Activated CD4-positive, alpha-beta T cell treated with anti-CD3 and anti-CD28 coated beads, Interleukin-2, amount 10 ng/mL, durations not matched to agents 7 days and 5 days (primary cell): ENCODE measurements around the gene TMEM121B. TPM values are rescaled to one million over a fixed set of nuclear protein-coding genes. Genes with fewer than 3 reads are reported as not detected.
"Not testable (repeated sequence)": the region's sequence is repeated elsewhere in the genome, so short reads cannot be mapped to it uniquely, and the experiment has no call there.

Experiments
- CTCF ChIA-PET: fragments of 350-600 bp; sonication (Branson Sonifier 250); formaldehyde crosslinking; loops from one replicate; lab custom pipeline; 2021; ENCODE audit warnings: antibody characterized with exemption; lab: Charles Lee
- POLR2A ChIA-PET: fragments of 350-600 bp; sonication (Branson Sonifier 250); formaldehyde crosslinking; loops from one replicate; lab custom pipeline; 2021; ENCODE audit warnings: antibody characterized with exemption; lab: Charles Lee
- DNase-seq: peaks from one replicate; pipeline ENCODE4 v3.0.0-alpha.2; 2020
- H3K27ac Mint-ChIP-seq: one replicate; pipeline ENCODE4 v1.8.0; 2021; ENCODE audit warnings: mild to moderate bottlenecking, moderate library complexity, mixed read lengths
- H3K27me3 Mint-ChIP-seq: one replicate; pipeline ENCODE4 v1.8.0; 2021; ENCODE audit warnings: mixed read lengths
- H3K36me3 Mint-ChIP-seq: one replicate; pipeline ENCODE4 v1.8.0; 2021; ENCODE audit warnings: low read depth, mixed read lengths
- H3K4me1 Mint-ChIP-seq: one replicate; pipeline ENCODE4 v1.8.0; 2021; ENCODE audit warnings: mixed read lengths
- H3K4me3 Mint-ChIP-seq: one replicate; pipeline ENCODE4 v1.8.0; 2021; ENCODE audit warnings: mild to moderate bottlenecking, moderate library complexity, mixed read lengths
- H3K9me3 Mint-ChIP-seq: one replicate; pipeline ENCODE4 v1.8.0; 2021; ENCODE audit warnings: mixed read lengths
- total RNA-seq, 2 experiments: library from RNA; stranded (reverse); gene quantifications; one replicate each; pipeline ENCODE4 v1.2.3, GENCODE V29; 2021

The TMEM121B gene
- total RNA-seq, 2 experiments from 2014 or later: 0.05 to 0.06 TPM

DNA sequence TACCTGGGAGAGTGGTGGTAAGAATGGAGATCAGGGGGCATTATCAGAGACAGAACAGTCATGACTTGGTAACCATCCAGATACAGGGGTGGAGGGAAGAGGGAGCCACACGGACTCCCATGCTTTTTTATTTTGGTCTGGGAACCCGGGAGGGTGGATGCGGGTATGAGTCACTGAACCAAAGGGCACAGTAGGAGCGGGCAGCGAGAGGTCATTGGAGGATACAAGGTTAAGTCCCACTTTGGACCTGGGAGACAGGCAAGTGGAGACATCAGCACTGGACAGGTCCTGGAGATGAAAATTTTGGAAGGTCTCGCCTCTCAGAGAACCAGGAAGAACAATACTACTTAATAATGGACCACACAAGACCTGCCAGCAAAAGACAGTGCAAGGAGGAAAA is 31.2 kb upstream of the TMEM121B start:
- H3K27ac Mint-ChIP-seq: no peak overlapping the region
- no peaks in the 10 kb centered on the region for H3K9me3 Mint-ChIP-seq
- peaks cover 22% of the 10 kb centered on the region for H3K36me3 Mint-ChIP-seq
- CTCF ChIA-PET: no interaction called here
- H3K4me1 Mint-ChIP-seq: peaks cover 34% of the 10 kb centered on the region
- H3K4me3 Mint-ChIP-seq: no peak overlapping the region
- DNase-seq: no peak
- no peaks in the 10 kb centered on the region for H3K27me3 Mint-ChIP-seq
- POLR2A ChIA-PET: no interaction called here

DNA sequence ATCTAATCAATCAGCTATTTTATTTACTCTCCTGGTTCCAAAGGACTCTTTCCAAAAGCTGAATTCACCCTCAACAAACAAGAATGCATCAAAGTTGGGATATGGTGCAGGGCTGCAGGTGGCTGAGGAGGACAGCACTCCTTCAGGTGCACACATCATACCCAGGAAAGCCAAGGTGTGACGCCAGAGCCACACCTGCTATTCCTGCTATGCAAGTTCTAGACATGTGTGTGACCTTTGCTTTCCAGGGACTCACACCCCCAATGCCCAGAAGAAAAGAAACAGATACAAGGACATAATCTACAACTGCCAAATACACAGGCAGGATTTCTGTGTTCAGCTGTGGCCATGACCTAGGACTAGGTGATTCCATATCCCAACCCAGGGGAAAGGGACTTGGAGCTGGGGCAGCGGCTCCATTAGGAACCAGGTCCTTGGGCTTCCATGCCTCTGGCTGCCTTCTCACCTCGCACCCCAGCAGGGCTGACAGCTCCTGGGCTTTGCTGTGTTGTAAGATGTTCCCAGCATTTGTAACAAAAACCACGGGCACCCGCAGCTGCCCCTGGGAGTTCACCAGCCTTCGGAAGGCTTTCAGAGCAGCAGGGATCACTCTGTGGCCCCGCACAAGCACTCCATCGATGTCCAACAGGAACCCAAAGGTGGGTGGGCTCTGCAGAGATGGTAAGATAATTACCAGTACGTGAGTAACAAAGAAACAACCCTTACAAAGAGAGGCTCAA is 28.1 kb upstream of the TMEM121B start:
- Mint-ChIP-seq H3K27me3 (no peaks in the 10 kb centered on the region), H3K4me3 (no peak overlapping the region), H3K27ac (no peak overlapping the region), H3K36me3 (peaks cover 15% of the 10 kb centered on the region), H3K9me3 (no peaks in the 10 kb centered on the region), H3K4me1 (peaks cover 15% of the 10 kb centered on the region)
- ChIA-PET POLR2A (no interaction called here), CTCF (interaction anchor here (1.0 to 3.2 kb wide), 4 partner anchors 9 to 352 kb away, joined by 3 to 19 read pairs (median 4); no protein-coding TSS in a partner anchor)
- no peak for DNase-seq

DNA sequence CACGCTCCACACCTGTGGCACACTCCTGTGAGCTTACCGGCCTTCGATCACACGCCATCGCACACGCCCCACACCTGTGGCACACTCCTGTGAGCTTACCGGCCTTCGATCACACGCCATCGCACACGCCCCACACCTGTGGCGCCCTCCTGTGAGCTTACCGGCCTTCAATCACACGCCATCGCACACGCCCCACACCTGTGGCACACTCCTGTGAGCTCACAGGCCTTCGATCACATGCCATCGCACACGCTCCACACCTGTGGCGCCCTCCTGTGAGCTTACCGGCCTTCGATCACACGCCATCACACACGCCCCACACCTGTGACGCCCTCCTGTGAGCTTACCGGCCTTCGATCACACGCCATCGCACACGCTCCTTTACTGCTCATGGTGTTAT is 26.3 kb upstream of the TMEM121B start:
- Mint-ChIP-seq H3K4me1 (peaks cover 15% of the 10 kb centered on the region), H3K36me3 (peaks cover 25% of the 10 kb centered on the region)
- CTCF ChIA-PET: interaction anchor here (0.7 to 1.1 kb wide), 2 partner anchors 25 to 585 kb away, joined by 3 read pairs; no protein-coding TSS in a partner anchor
- H3K27me3 Mint-ChIP-seq, DNase-seq, H3K4me3 Mint-ChIP-seq, H3K27ac Mint-ChIP-seq, H3K9me3 Mint-ChIP-seq, POLR2A ChIA-PET: not testable (repeated sequence)

DNA sequence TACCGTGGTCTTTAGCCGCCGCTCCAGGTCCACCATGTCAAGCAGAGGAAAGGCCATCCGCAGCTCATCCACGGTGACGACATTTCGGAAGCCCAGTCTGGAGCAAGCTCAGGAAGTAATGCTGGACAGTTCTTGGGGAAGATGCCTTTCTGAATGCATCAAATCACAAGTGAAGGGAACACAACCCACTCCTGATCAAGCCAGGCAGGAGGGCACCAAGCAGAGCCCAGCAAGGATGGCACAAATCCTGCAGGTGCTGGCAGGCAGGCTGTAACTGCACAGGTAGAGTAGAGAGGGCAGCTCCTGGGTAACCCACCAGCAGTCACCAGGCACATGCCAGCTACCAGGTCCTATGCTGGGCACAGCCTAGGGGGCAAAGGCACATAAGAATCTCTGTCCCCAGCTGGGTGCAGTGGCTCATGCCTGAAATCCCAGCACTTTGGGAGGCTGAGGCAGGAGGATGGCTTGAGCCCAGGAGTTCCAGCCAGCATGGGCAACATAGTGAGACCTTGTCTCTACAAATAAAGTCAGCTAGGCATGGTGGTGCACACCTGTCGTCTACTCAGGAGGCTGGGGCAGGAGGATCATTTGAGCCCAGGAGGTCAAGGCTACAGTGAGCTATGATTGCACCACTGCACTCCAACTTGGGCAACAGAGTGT is 24.0 kb upstream of the TMEM121B start:
- H3K27me3 Mint-ChIP-seq: no peaks in the 10 kb centered on the region
- ChIA-PET CTCF (interaction anchor here (2.3 kb wide), 1 partner anchor 26 kb away, joined by 8 read pairs; no protein-coding TSS in a partner anchor), POLR2A (no interaction called here)
- no peak overlapping the region for H3K4me3 Mint-ChIP-seq
- H3K9me3 Mint-ChIP-seq: no peaks in the 10 kb centered on the region
- H3K4me1 Mint-ChIP-seq: peaks cover 8% of the 10 kb centered on the region
- no peak overlapping the region for H3K27ac Mint-ChIP-seq
- no peak for DNase-seq
- H3K36me3 Mint-ChIP-seq: peaks cover 26% of the 10 kb centered on the region

DNA sequence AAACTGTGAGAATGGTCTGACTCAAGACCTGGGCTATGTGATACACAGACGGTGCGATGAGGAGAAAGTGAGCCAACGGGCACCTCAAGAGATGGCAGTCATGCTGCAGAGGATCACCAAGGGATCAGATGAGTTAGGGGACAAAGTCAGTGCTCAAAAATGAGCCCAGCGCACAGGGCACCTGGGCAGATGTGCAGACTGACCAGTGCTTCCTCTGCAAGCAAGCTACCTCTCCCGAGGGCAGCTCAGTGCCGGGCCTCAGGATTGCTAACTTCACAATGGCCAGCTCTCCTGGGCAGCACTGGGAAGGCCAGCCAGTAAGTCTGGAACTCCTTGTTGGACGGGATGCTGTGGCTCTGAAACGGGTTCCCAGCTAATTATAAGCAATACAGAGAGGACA is 22.7 kb upstream of the TMEM121B start:
- ChIA-PET CTCF (interaction anchor here (0.6 to 2.3 kb wide), 3 partner anchors 15 to 875 kb away, joined by 3 to 8 read pairs (median 4); no protein-coding TSS in a partner anchor), POLR2A (no interaction called here)

DNA sequence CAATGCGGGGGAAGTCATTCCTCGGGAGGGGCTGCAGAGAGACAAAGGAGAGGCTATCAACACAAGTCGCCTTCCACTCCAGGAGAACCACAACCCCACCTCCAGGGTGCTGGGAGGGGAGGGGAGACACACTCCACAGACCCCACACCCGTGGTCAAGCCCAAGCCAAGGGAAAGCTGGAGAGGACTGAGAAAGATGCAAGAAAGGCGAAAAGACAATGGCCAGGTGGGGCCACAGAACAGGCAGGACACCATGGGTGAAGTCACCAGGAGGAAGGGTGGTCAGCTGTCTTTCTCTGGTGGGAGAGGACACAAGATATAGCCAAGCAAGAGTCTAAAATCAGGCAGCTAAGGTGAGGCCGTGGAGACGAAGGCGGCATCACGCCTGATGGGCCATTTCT is 21.9 kb upstream of the TMEM121B start:
- H3K36me3 Mint-ChIP-seq: peaks cover 29% of the 10 kb centered on the region
- no peaks in the 10 kb centered on the region for H3K9me3 Mint-ChIP-seq
- no peaks in the 10 kb centered on the region for H3K4me1 Mint-ChIP-seq
- ChIA-PET POLR2A (no interaction called here), CTCF (interaction anchor here (1.7 to 2.3 kb wide), 2 partner anchors 15 to 28 kb away, joined by 3 to 8 read pairs; no protein-coding TSS in a partner anchor)
- no peak for DNase-seq
- no peak overlapping the region for H3K27ac Mint-ChIP-seq
- H3K4me3 Mint-ChIP-seq: no peak overlapping the region
- H3K27me3 Mint-ChIP-seq: no peaks in the 10 kb centered on the region

More for the DNA sequence above, 22.7 kb upstream of the TMEM121B start:
- no peaks in the 10 kb centered on the region for H3K27me3 Mint-ChIP-seq
- no peak for DNase-seq
- peaks cover 4% of the 10 kb centered on the region for H3K4me1 Mint-ChIP-seq
- peaks cover 26% of the 10 kb centered on the region for H3K36me3 Mint-ChIP-seq
- H3K27ac Mint-ChIP-seq: no peak overlapping the region
- no peaks in the 10 kb centered on the region for H3K9me3 Mint-ChIP-seq
- H3K4me3 Mint-ChIP-seq: no peak overlapping the region

DNA sequence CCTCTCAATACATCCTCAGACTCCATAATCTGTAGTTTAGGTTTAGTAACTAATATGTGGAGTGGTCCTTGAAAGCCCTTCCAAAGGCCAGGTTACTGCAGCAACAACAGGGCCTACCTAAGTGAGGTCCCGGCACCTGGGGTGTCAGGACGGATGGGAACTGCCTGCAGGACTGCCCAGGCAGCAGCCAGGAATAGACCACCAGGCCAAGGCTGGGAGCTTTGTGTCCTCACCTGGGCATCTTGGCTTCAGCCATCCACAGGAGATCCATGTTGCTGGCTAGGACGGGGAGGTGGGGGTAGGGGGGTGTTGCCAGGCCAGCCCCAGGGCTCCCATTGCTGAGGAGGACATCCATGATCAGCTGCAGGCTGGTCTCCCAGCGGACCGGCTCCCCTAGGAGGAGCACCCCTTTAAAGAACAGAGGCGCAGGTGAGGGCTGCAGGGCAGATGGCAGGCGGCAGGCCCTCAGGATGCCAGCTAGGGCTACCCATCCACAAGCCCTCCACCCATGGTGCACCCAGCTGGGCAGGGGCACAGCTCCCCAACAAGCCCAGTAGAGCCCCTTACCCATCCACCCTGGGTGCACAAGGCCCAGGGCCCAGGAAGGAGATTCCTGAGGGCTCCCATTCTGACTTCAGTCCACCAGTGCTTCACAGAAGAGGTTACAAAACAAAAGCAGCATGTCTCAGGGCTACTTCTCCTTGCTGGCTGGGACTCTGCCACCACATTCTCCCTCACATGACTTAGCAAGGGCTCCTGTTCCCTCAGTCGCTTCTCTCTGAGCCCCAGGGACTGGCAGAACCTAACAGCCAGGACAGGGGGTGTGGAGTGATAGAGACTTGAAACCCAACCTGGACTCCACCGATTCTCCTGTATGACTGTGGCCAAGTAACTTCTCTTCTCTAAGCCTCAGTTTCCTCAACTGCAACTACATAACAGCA is 19.9 kb upstream of the TMEM121B start:
- Mint-ChIP-seq H3K4me3 (no peak overlapping the region), H3K27me3 (no peaks in the 10 kb centered on the region), H3K9me3 (no peaks in the 10 kb centered on the region), H3K27ac (no peak overlapping the region), H3K36me3 (peaks cover 27% of the 10 kb centered on the region), H3K4me1 (no peaks in the 10 kb centered on the region)
- CTCF ChIA-PET: interaction anchor here (1.1 to 1.4 kb wide), 2 partner anchors 31 to 36 kb away, joined by 3 to 5 read pairs; no protein-coding TSS in a partner anchor
- no peak for DNase-seq
- POLR2A ChIA-PET: no interaction called here

DNA sequence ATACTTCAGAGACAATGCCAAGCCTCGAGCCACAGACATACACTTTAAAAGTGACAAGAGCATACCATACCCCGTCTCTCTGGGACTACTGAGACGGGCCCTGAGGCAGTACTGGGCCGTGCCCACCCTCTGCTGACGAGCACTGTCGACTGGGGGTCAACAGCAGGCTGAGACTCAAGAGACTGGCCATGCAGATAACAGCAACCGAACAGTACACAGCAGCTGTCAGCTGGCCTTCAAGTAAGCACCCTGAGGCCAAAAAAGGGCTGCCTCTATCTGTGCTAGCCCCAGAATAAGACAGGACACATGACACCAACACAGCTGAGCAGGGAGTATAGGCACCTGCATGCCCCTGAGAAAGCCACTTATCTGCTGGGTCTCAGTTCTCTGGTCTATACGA is 18.9 kb upstream of the TMEM121B start:
- no peak overlapping the region for H3K4me3 Mint-ChIP-seq
- ChIA-PET POLR2A (no interaction called here), CTCF (no interaction called here)
- no peaks in the 10 kb centered on the region for H3K27me3 Mint-ChIP-seq
- no peaks in the 10 kb centered on the region for H3K9me3 Mint-ChIP-seq
- no peak for DNase-seq
- H3K27ac Mint-ChIP-seq: no peak overlapping the region
- H3K36me3 Mint-ChIP-seq: peaks cover 29% of the 10 kb centered on the region
- no peaks in the 10 kb centered on the region for H3K4me1 Mint-ChIP-seq

DNA sequence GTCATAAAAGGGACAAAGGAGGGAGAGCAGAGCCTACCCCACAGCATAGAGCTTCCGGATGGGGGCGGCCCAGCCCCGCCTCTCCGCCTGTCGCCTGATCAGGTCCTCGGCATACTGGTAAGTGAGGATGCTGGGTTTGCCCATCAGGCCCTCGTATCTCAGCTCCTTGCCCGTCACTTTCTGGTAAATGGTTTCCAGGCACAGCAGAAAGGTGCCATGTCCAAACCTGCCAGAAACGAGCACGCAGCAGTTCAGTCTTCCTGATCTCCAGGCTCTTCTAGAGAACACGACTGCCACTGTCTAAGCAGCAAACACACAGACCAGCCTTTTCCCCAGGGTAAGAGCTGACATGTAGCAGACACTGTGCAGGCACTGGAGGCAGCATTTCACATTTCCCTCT is 17.4 kb upstream of the TMEM121B start:
- H3K27me3 Mint-ChIP-seq: no peaks in the 10 kb centered on the region
- peak overlapping the region; percentile 62 for H3K27ac Mint-ChIP-seq
- CTCF ChIA-PET: interaction anchor here (1.7 kb wide), 1 partner anchor 34 kb away, joined by 6 read pairs; no protein-coding TSS in a partner anchor
- no peak for DNase-seq
- H3K36me3 Mint-ChIP-seq: peaks cover 28% of the 10 kb centered on the region
- POLR2A ChIA-PET: no interaction called here
- H3K4me3 Mint-ChIP-seq: no peak overlapping the region
- H3K4me1 Mint-ChIP-seq: no peaks in the 10 kb centered on the region
- no peaks in the 10 kb centered on the region for H3K9me3 Mint-ChIP-seq

DNA sequence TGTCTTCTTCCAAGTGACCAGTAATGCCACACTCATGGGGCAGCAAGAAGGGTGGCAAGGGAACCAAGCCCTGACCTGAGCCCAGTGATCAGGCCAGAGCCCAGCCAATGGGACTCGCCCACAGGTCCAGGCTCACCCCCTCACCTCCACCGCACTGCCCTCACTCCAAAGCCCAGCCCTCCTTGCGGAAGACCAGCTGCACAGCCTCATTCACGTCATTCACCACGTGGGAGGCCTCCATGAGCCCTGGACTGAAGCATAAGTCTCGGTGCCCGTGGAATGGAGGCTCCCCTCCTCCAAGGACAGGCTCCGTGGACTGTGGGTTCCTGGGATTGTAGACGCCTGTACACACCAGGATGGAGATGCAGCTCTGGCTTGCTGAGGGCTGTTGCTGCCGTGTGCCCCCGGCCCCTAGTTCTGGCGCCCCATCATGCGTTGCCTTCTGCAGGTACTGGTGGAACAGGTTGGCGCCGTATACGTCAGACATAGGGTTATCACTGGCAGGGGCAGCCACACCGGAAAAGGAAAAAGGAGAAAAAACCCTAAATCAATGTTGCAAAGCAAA is 16.8 kb upstream of the TMEM121B start:
- ChIA-PET POLR2A (no interaction called here), CTCF (interaction anchor here (1.7 kb wide), 1 partner anchor 34 kb away, joined by 6 read pairs; no protein-coding TSS in a partner anchor)
- Mint-ChIP-seq H3K36me3 (peaks cover 25% of the 10 kb centered on the region), H3K4me3 (no peak overlapping the region), H3K9me3 (no peaks in the 10 kb centered on the region), H3K27ac (no peak overlapping the region), H3K4me1 (no peaks in the 10 kb centered on the region), H3K27me3 (no peaks in the 10 kb centered on the region)
- no peak for DNase-seq

DNA sequence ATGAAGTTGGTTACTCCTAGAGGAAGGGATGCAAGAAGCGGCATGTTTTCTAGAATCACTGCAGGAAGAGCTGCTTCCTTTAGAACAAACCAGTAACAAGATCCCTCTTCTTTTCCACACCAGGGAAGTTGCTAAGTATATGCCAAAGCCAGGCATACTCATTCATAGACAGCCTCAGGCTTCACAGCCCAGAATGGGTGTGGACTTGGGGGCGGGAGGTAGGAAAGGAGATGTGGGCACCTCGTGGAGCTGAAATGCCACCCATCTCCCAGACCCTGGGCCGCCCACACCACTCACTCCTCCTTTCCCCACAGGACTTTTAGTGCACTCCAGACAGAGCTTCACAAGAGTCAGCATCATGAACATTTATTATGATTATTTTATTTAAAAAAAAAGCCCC is 16.0 kb upstream of the TMEM121B start:
- peaks cover 19% of the 10 kb centered on the region for H3K36me3 Mint-ChIP-seq
- no peaks in the 10 kb centered on the region for H3K27me3 Mint-ChIP-seq
- H3K4me1 Mint-ChIP-seq: no peaks in the 10 kb centered on the region
- H3K9me3 Mint-ChIP-seq: no peaks in the 10 kb centered on the region
- no peak overlapping the region for H3K27ac Mint-ChIP-seq
- ChIA-PET CTCF (no interaction called here), POLR2A (no interaction called here)
- no peak overlapping the region for H3K4me3 Mint-ChIP-seq
- no peak for DNase-seq

DNA sequence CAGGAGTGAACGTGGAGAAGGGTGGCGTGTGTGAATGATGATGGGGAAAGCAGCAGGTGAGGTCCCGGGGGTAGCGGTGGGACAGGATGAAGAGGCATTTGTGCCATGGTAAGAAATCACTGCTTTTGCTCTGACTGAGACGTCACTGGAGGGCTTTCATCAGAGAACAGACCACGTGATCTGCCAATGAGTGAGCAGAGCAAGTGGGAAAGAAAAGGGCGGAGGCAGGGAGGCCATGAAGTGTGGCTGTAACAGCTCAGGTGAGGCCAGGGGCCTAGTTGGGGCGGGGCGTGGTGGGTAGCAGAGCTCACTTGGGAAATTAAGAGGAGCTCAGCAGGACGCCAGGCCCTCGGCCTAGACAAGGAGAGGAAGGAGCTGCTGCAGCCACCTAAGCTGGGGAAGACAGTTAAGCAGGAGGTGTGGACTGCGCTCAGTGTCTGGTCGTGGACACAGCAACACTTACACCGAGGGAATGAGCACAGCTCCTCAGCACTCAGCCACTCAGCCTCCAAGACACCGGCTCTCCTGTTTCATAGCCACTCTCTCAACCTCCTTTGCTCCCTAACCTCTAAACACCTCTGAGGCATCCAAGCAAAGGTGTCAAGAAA is 14.1 kb upstream of the TMEM121B start:
- no peak overlapping the region for H3K4me3 Mint-ChIP-seq
- no peak for DNase-seq
- H3K9me3 Mint-ChIP-seq: no peaks in the 10 kb centered on the region
- H3K27ac Mint-ChIP-seq: peak overlapping the region; percentile 54
- ChIA-PET CTCF (no interaction called here), POLR2A (no interaction called here)
- H3K27me3 Mint-ChIP-seq: no peaks in the 10 kb centered on the region
- peaks cover 16% of the 10 kb centered on the region for H3K36me3 Mint-ChIP-seq
- no peaks in the 10 kb centered on the region for H3K4me1 Mint-ChIP-seq
